Fibroblast of villous mesenchyme (primary cell): ENCODE results near the gene ILK. TPM values are rescaled to one million over a fixed set of nuclear protein-coding genes. Genes with fewer than 3 reads are reported as not detected.

Experiments used
- DNase-seq: peaks from one replicate; pipeline ENCODE4 v3.0.0-alpha.2; 2010; ENCODE audit warnings: low read depth
- H3K4me3 ChIP-seq: 2 replicates; pipeline ENCODE4 v1.5.1; 2011; ENCODE audit warnings: low read depth, mild to moderate bottlenecking, low read length
- CTCF ChIP-seq: IDR thresholded peaks from 2 replicates; pipeline ENCODE4 v1.5.1; 2012; ENCODE audit warnings: low read depth, mild to moderate bottlenecking, low read length; ENCODE audit not compliant: insufficient read depth
- total RNA-seq: library from RNA; depleted of rRNA; stranded (reverse); fragments of >200 nt; gene quantifications from 2 replicates; pipeline ENCODE4 v1.2.3, GENCODE V29; 2012

ILK gene
- total RNA-seq, 1 donor: 323 TPM

GRCh38 chr11:6621711-6622211 lies 18.2 kb downstream of the ILK start:
- no peak overlapping the region for H3K4me3 ChIP-seq

GRCh38 chr11:6622261-6623171 lies 18.9 kb downstream of the ILK start:
- DNase-seq: no peak
- no peak for TF ChIP-seq CTCF

More at GRCh38 chr11:6621711-6622211, 18.2 kb downstream of the ILK start:
- TF ChIP-seq CTCF: no peak
- no peak for DNase-seq

GRCh38 chr11:6623391-6624363 lies 20.1 kb downstream of the ILK start:
- H3K4me3 ChIP-seq: no peak overlapping the region
- no peak for TF ChIP-seq CTCF
- DNase-seq: no peak

More at GRCh38 chr11:6622261-6623171, 18.9 kb downstream of the ILK start:
- no peak overlapping the region for H3K4me3 ChIP-seq

- TF ChIP-seq CTCF: no peak
- DNase-seq: no peak
Measured at GRCh38 chr11:6625156-6625831, 21.7 kb downstream of the ILK start.

GRCh38 chr11:6625832-6626420 lies 22.4 kb downstream of the ILK start:
- TF ChIP-seq CTCF: no peak
- H3K4me3 ChIP-seq: no peak overlapping the region
- DNase-seq: no peak

More at GRCh38 chr11:6625156-6625831, 21.7 kb downstream of the ILK start:
- no peak overlapping the region for H3K4me3 ChIP-seq
